ENCODE data around the gene PGAP1.
"Not testable (repeated sequence)": the region's sequence is repeated elsewhere in the genome, so short reads cannot be mapped to it uniquely, and the experiment has no call there.

Gene PGAP1

DNA sequence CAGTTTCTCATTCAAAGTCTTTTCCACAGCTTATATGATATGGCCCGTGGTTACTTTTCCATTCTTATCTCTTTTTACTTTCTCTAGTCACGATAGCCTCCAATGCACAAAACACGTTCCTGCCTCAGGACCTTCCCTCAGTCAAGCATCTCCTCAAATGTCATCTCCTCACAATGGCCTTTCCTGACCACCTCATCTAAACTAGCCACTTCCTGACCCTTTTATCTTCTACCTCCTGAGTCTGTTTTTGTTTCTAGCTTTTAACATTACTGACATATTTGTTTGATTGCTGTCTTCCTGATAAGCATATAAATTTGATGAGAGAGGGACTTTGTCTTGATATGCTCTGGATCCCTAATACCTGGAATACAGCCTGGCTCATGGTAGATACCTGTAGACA, 7.6 kb downstream of the PGAP1 start:
- H3K4me3 ChIP-seq, result no peak overlapping the region
- no peak overlapping the region for H3K27ac ChIP-seq
- no peak for TF ChIP-seq CTCF (IDR thresholded peaks at IDR 0.05)
- no peak for DNase-seq (ENCODE audit: low spot score)

DNA sequence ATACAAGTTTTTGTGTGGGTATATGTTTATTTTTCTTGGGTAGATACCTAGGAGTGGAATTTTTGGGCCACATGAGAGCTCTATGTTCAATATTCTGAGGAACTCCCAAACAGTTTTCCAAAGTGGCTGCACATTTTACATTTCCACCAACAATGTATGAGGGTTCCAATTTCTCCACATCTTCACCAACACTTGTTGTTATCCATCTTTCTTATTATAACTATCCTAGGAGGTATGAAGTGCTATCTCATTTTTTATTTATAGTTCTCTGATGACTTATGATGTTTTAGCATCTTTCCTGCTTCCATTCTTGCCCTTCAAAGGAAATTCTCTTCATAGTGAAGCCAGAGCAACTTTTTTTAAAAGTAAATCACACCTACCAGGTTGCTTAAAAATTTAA, 8.7 kb downstream of the PGAP1 start:
- Histone ChIP-seq H3K27ac (no peak overlapping the region), H3K4me3 (no peak overlapping the region)
- no peak for TF ChIP-seq CTCF (IDR thresholded peaks at IDR 0.05)
- DNase-seq (ENCODE audit: low spot score), result no peak

GRCh38 chr2:196915507-196916189, 10.9 kb downstream of the PGAP1 start:
- no peak for DNase-seq (ENCODE audit: low spot score)

DNA sequence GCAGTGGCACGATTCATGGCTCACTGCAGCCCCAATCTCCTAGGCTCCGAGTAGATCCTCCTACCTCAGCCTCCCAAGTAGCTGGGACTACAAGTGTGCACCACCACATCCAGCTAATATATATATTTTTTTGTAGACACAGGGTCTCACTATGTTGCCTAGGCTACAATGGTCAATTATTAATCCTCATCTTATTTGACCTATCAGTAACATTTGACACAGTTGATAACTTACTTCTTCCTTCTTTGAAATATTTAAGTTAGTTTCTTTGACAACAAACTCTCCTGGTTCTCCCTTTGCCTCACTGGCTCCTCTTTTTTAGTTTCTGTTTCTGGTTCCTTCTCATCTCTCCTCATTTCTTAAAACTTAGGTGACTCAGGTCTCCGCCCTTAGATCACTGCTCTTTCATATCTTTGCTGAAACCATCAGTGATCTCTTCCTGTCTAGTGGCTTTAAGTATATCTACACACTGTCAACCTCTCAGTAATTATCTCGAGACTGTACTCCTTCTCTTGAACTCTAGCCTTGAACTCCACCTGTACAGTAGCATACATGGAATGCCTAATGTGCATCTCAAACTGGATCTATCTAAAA, 11.5 kb downstream of the PGAP1 start:
- no peak overlapping the region for H3K4me3 ChIP-seq
- TF ChIP-seq CTCF (IDR thresholded peaks at IDR 0.05), result no peak
- no peak for DNase-seq (ENCODE audit: low spot score)
- H3K27ac ChIP-seq, result no peak overlapping the region

More at GRCh38 chr2:196915507-196916189, 10.9 kb downstream of the PGAP1 start:
- no peak for TF ChIP-seq CTCF (IDR thresholded peaks at IDR 0.05)
- Histone ChIP-seq H3K4me3 (no peak overlapping the region), H3K27ac (no peak overlapping the region)

DNA sequence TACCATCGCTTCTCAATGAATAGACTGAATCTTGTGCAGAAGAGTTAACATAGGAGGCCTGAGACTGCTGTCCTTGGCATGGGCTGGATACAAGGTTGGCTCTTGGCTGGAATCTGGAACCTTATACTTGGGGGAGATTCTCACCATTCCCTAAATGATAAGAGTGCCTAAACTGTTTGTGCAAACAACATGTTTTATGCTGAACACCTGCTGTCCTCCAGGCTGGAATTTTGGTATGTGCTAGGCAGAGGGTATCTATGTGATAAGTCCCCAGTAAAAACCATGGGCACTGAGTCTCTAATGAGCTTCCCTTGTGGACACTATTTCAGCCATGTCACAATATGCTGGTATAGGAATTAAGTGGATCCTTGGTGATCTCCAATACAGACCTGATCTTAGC, 12.8 kb downstream of the PGAP1 start:
- Histone ChIP-seq H3K4me3 (no peak overlapping the region), H3K27ac (no peak overlapping the region)
- no peak for DNase-seq (ENCODE audit: low spot score)
- no peak for TF ChIP-seq CTCF (IDR thresholded peaks at IDR 0.05)

DNA sequence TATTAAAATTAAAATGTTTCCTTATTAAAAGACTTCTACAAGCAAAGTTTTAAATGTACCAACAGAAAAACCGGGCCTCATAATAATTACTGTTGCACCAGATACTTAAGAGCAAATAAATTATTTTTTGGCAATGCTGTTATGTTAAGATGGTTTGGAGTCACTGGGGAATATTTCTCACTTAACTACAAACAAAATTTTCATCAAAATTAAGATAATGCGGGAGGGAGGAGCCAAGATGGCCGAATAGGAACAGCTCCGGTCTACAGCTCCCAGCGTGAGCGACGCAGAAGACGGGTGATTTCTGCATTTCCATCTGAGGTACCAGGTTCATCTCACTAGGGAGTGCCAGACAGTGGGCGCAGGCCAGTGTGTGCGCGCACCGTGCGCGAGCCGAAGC, 21.1 kb downstream of the PGAP1 start:
- not testable (repeated sequence) for H3K4me3 ChIP-seq; DNase-seq (ENCODE audit: low spot score); H3K27ac ChIP-seq

GRCh38 chr2:196902828-196903227, 23.7 kb downstream of the PGAP1 start:
- H3K27ac ChIP-seq, result no peak overlapping the region
- H3K4me3 ChIP-seq, result no peak overlapping the region
- DNase-seq (ENCODE audit: low spot score), result no peak
- TF ChIP-seq CTCF (IDR thresholded peaks at IDR 0.05), result no peak

Data from coronary artery (tissue), 2 donors.